ENCODE results near the gene ACSL1. TPM values are rescaled to one million over a fixed set of nuclear protein-coding genes. Genes with fewer than 3 reads are reported as not detected.

Gene ACSL1
- total and polyA plus RNA-seq, 2 experiments from 2014 or later = 121 to 168 TPM

DNA sequence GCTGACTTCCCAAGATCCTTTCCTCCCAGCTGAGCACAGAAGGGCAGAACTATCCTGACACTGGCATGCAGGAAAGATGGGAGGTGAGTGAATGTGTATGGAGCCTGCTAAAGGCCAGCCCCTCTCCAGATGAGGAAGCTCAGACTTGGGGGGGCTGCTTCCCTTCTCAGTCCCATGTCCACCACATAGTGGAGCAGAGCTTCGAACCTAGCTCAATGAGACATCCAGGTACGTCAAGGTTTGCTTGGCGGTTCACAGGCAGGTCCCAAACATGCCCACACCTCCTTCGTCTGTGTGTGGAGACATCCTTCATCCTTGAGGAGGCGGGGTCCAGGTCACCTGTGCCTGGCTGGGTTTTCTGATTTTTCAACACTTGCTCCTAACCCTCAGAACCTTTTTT, 31.3 kb downstream of the ACSL1 start:
- H3K9me3 ChIP-seq (ENCODE audit: low read depth) = no peaks in the 10 kb centered on the region
- 96% methylated on average over 5 of the region's 5 CpGs for WGBS (ENCODE audit: low lambda C conversion rate, missing lambda C conversion rate)
- TF ChIP-seq EZH2phosphoT487 (IDR thresholded peaks at IDR 0.05; ENCODE audit: low read depth, severe bottlenecking, unreplicated experiment) (no peak), EZH2 (IDR thresholded peaks at IDR 0.05; ENCODE audit: borderline replicate concordance) (no peak)
- TF ChIP-seq, protein P1, sequence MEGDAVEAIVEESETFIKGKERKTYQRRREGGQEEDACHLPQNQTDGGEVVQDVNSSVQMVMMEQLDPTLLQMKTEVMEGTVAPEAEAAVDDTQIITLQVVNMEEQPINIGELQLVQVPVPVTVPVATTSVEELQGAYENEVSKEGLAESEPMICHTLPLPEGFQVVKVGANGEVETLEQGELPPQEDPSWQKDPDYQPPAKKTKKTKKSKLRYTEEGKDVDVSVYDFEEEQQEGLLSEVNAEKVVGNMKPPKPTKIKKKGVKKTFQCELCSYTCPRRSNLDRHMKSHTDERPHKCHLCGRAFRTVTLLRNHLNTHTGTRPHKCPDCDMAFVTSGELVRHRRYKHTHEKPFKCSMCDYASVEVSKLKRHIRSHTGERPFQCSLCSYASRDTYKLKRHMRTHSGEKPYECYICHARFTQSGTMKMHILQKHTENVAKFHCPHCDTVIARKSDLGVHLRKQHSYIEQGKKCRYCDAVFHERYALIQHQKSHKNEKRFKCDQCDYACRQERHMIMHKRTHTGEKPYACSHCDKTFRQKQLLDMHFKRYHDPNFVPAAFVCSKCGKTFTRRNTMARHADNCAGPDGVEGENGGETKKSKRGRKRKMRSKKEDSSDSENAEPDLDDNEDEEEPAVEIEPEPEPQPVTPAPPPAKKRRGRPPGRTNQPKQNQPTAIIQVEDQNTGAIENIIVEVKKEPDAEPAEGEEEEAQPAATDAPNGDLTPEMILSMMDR (IDR thresholded peaks at IDR 0.05; ENCODE audit: poor library complexity) = no peak
- no peaks in the 10 kb centered on the region for H3K9me2 ChIP-seq (replicated peaks; ENCODE audit: insufficient read depth)
- H3K36me3 ChIP-seq (replicated peaks; ENCODE audit: insufficient read depth, low read depth) = no peaks in the 10 kb centered on the region
- H3K27me3 ChIP-seq = no peaks in the 10 kb centered on the region
- no peak overlapping the region for H3K27ac ChIP-seq
- no peak overlapping the region for H3K4me3 ChIP-seq
- no peak for DNase-seq (ENCODE audit: low spot score)
- H3K79me2 ChIP-seq = peaks cover 19% of the 10 kb centered on the region
- no peaks in the 10 kb centered on the region for H4K20me1 ChIP-seq (ENCODE audit: insufficient read depth, poor library complexity, severe bottlenecking)
- H3K4me1 ChIP-seq (ENCODE audit: insufficient read depth) = no peaks in the 10 kb centered on the region
- H3K4me2 ChIP-seq = no peak overlapping the region
- H2AFZ ChIP-seq = no peak overlapping the region

DNA sequence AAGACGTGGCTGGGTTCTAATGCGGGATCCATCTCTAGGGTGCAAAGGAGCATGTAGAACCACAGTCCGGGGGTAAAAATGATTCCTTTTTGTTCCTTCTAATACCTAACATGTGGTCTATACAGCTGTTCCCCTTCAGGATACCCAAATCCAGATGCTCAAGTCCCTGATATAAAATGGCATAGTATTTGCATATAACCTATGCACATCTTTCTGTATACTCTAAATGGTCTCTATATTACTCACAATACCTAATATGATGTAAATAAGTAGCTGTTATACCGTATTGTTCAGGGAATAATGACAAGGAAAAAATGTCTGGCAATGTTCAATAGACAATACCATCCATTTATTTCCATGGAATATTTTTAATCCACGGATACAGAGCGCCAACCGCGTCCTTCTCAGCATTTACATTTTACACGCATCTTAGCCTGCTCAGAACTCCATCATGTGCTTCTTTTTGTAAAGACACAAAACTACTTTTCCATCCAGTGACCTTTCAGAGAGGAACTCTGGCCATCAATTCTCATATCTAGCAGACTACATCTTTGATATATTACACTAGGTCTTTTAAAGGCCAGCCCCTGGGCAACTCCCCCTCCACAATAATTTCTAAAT, 31.9 kb downstream of the ACSL1 start:
- no peaks in the 10 kb centered on the region for H3K9me2 ChIP-seq (replicated peaks; ENCODE audit: insufficient read depth)

DNA sequence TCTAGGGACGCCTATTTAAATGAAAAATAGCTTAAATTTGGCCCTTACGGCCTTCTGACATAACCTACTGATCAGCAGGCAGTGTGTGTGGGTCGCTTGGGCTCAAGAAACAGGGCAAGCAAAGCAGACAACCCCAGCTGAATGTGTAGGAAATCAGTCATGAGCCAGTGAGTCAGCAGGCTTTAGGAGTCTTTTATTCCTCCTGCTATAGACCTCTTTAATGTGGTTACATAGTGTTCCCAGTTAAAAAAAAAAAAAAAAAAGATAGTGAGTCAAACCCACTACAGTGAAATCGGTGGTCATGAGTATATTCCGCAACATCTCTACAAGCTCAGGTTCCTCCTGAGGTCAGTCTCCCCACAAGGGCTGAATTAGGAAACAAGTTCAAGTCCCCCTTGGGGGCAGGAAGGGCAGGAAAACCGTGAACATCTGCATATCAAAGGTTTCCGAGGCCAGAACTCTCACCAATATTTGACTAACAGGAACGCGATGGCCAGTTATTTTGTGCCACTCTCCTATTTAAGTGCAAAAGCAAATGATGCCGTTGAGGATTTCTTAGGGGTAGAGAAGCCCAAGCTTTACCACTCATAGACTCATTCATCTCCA, 32.7 kb downstream of the ACSL1 start:
- 71% methylated on average over 10 of the region's 10 CpGs for WGBS (ENCODE audit: low lambda C conversion rate, missing lambda C conversion rate)
- no peak overlapping the region for H3K4me3 ChIP-seq
- TF ChIP-seq EZH2phosphoT487 (IDR thresholded peaks at IDR 0.05; ENCODE audit: low read depth, severe bottlenecking, unreplicated experiment) = no peak
- no peaks in the 10 kb centered on the region for H4K20me1 ChIP-seq (ENCODE audit: insufficient read depth, poor library complexity, severe bottlenecking)
- peaks cover 12% of the 10 kb centered on the region for H3K79me2 ChIP-seq
- peaks cover 2% of the 10 kb centered on the region for H3K36me3 ChIP-seq (replicated peaks; ENCODE audit: insufficient read depth, low read depth)
- H3K4me2 ChIP-seq = no peak overlapping the region
- H3K27me3 ChIP-seq = no peaks in the 10 kb centered on the region
- H3K9me2 ChIP-seq (replicated peaks; ENCODE audit: insufficient read depth) = no peaks in the 10 kb centered on the region
- no peaks in the 10 kb centered on the region for H3K9me3 ChIP-seq (ENCODE audit: low read depth)
- DNase-seq (ENCODE audit: low spot score) = peak; percentile 60
- H3K27ac ChIP-seq = peak overlapping the region; percentile 83
- H2AFZ ChIP-seq = no peak overlapping the region
- no peaks in the 10 kb centered on the region for H3K4me1 ChIP-seq (ENCODE audit: insufficient read depth)

More for the DNA sequence above, 31.9 kb downstream of the ACSL1 start:
- DNase-seq (ENCODE audit: low spot score) = no peak
- TF ChIP-seq, protein P1 (IDR thresholded peaks at IDR 0.05; ENCODE audit: poor library complexity) = no peak
- TF ChIP-seq EZH2 (IDR thresholded peaks at IDR 0.05; ENCODE audit: borderline replicate concordance) (no peak), EZH2phosphoT487 (IDR thresholded peaks at IDR 0.05; ENCODE audit: low read depth, severe bottlenecking, unreplicated experiment) (no peak)
- Histone ChIP-seq H3K36me3 (replicated peaks; ENCODE audit: insufficient read depth, low read depth) (no peaks in the 10 kb centered on the region), H3K9me3 (ENCODE audit: low read depth) (no peaks in the 10 kb centered on the region), H2AFZ (no peak overlapping the region), H3K4me2 (no peak overlapping the region), H3K27me3 (no peaks in the 10 kb centered on the region), H3K79me2 (peaks cover 16% of the 10 kb centered on the region), H3K4me1 (ENCODE audit: insufficient read depth) (no peaks in the 10 kb centered on the region), H3K27ac (peak overlapping the region; percentile 65), H3K4me3 (no peak overlapping the region), H4K20me1 (ENCODE audit: insufficient read depth, poor library complexity, severe bottlenecking) (no peaks in the 10 kb centered on the region)
- WGBS (ENCODE audit: low lambda C conversion rate, missing lambda C conversion rate) = 96% methylated on average over 9 of the region's 9 CpGs

DNA sequence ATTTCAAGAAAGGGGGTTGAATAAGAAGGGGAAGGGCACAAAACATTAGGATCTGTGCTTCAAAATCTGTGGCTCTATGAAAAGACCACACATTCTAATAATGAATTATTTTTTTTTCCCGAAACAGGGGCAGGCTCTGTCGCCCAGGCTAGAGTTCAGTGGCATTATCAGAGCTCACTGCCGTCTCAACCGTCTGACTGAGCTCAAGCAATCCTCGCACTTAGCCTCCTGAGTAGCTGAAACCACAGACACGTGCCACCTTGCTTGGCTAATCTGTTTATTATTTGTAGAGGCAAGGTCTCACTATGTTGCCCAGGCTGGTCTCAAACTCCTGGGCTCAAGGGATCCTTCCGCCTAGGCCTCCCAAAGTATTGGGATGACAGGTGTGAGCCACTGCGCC, 33.4 kb downstream of the ACSL1 start:
- DNase-seq (ENCODE audit: low spot score) = no peak
- Histone ChIP-seq H3K4me3 (no peak overlapping the region), H4K20me1 (ENCODE audit: insufficient read depth, poor library complexity, severe bottlenecking) (no peaks in the 10 kb centered on the region), H3K36me3 (replicated peaks; ENCODE audit: insufficient read depth, low read depth) (peaks cover 5% of the 10 kb centered on the region), H3K9me3 (ENCODE audit: low read depth) (no peaks in the 10 kb centered on the region), H3K4me2 (no peak overlapping the region), H3K4me1 (ENCODE audit: insufficient read depth) (no peaks in the 10 kb centered on the region), H3K9me2 (replicated peaks; ENCODE audit: insufficient read depth) (no peaks in the 10 kb centered on the region), H2AFZ (no peak overlapping the region), H3K27me3 (no peaks in the 10 kb centered on the region), H3K79me2 (peaks cover 8% of the 10 kb centered on the region), H3K27ac (peak overlapping the region; percentile 83)
- TF ChIP-seq EZH2 (IDR thresholded peaks at IDR 0.05; ENCODE audit: borderline replicate concordance) = no peak
- WGBS (ENCODE audit: low lambda C conversion rate, missing lambda C conversion rate) = 77% methylated on average over 8 of the region's 8 CpGs

Measured in hepatocyte (in vitro differentiated cells).